ENCODE data around the gene ATXN10. TPM values are rescaled to one million over a fixed set of nuclear protein-coding genes. Genes with fewer than 3 reads are reported as not detected.

Gene ATXN10
- total and polyA plus RNA-seq, 3 donors from 2014 or later: 171 to 204 (median 176) TPM

- no peak overlapping the region for H3K27ac ChIP-seq
- TF ChIP-seq CTCF (IDR thresholded peaks at IDR 0.05) (no peak), POLR2A (IDR thresholded peaks at IDR 0.05) (no peak)
- no peak overlapping the region for H3K4me3 ChIP-seq
- no peaks in the 10 kb centered on the region for H3K9me3 ChIP-seq
- WGBS, 2 donors: 74 to 75% methylated on average over 16 to 25 of the region's 25 CpGs
- peaks cover 8% of the 10 kb centered on the region for H3K4me1 ChIP-seq
- no peaks in the 10 kb centered on the region for H3K27me3 ChIP-seq
- intact Hi-C loops (cut with DNase I; ENCODE audit: low total_unique reads): no loop called here
- DNase-seq: peak; percentile 9
- no peaks in the 10 kb centered on the region for H3K36me3 ChIP-seq (ENCODE audit: low read depth, missing control alignments)
Observed at GRCh38 chr22:45878051-45878781, 206.6 kb downstream of the ATXN10 start.

DNA sequence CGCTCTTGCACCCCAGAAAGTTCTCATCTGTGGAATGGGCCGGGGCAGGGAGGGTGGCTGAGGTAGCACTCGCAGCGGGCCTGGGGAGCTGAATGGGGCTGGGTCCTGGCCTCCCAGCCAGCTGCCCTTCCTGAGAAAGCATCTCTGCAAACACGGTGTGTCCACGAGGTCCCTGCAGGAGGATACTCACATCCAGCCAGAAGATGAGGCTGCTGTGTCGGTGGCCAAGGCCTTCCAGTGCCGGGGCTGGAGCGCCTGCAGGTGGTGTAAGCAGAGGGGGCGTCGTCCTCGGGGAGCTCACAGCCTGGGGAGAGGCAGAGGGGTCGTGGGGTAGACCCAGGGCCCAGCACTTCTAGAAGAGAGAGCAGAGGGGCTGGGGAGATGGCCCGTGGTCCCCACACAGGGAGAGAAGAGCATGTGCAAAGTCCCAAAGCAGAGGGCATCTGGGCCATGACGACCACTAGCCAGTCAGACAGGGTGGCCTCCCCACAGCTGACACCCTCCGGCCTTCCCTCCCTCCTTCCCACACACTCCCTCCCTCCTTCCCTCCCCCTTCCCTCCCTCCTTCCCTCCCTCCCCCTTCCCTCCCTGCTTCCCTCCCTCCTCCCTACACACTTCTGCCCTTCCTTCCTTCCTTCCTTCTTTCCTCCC, 207.4 kb downstream of the ATXN10 start:
- no peaks in the 10 kb centered on the region for H3K9me3 ChIP-seq
- TF ChIP-seq POLR2A (IDR thresholded peaks at IDR 0.05) (no peak), CTCF (IDR thresholded peaks at IDR 0.05) (no peak)
- H3K27me3 ChIP-seq: no peaks in the 10 kb centered on the region
- H3K4me3 ChIP-seq: no peak overlapping the region
- DNase-seq: no peak
- H3K4me1 ChIP-seq: peaks cover 8% of the 10 kb centered on the region
- no peak overlapping the region for H3K27ac ChIP-seq
- intact Hi-C loops (cut with DNase I; ENCODE audit: low total_unique reads): no loop called here
- WGBS, 2 donors: 65 to 71% methylated on average over 15 to 16 of the region's 16 CpGs
- no peaks in the 10 kb centered on the region for H3K36me3 ChIP-seq (ENCODE audit: low read depth, missing control alignments)

GRCh38 chr22:45879552-45879949, 207.9 kb downstream of the ATXN10 start:
- no peak overlapping the region for H3K27ac ChIP-seq
- WGBS, 2 donors: 57 to 72% methylated on average over 5 to 6 of the region's 6 CpGs
- peaks cover 8% of the 10 kb centered on the region for H3K4me1 ChIP-seq

DNA sequence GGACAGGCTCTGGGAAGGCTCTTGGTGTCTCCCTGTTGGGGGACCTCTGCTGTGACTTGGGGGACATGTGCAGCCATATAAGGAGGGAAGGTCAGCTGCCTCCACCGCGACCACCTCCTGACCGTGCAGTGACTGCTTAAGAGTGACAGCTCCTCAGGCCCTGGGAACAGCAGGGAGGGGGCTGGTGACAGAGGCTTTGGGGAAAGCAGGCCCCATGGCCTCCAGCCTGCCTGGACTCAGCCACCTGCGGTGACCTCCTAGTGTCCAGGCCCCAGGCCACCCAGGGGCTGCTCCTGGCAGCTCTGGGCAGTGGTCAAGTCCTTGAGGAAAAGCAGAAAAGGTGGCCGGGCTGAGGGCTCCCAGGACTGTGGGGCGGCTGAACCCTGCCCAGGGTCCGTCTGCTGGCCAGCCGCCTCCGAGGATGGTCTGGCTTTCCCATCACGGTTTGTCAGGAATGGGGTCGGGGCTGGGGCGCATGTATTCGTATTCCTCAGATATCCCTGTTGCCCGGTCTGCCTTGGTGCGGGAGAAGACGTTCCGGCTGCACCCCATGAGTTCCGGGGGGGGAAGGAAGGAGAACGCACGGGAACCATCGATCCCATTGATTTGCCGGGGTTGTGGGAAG, 208.6 kb downstream of the ATXN10 start:
- Histone ChIP-seq H3K36me3 (ENCODE audit: low read depth, missing control alignments) (no peaks in the 10 kb centered on the region), H3K27ac (no peak overlapping the region), H3K4me1 (peaks cover 8% of the 10 kb centered on the region), H3K27me3 (no peaks in the 10 kb centered on the region), H3K4me3 (peak overlapping the region in 1 of 2 donors; percentile 7), H3K9me3 (no peaks in the 10 kb centered on the region)
- 12 to 27% methylated on average over 13 to 22 of the region's 22 CpGs for WGBS, 2 donors
- DNase-seq: no peak
- intact Hi-C loops (cut with DNase I; ENCODE audit: low total_unique reads): no loop called here
- no peak for TF ChIP-seq POLR2A (IDR thresholded peaks at IDR 0.05)
- no peak for TF ChIP-seq CTCF (IDR thresholded peaks at IDR 0.05)

More at GRCh38 chr22:45879552-45879949, 207.9 kb downstream of the ATXN10 start:
- intact Hi-C loops (cut with DNase I; ENCODE audit: low total_unique reads): no loop called here
- no peak for TF ChIP-seq CTCF (IDR thresholded peaks at IDR 0.05)
- no peak for TF ChIP-seq POLR2A (IDR thresholded peaks at IDR 0.05)
- H3K36me3 ChIP-seq (ENCODE audit: low read depth, missing control alignments): no peaks in the 10 kb centered on the region
- DNase-seq: no peak
- no peak overlapping the region for H3K4me3 ChIP-seq
- no peaks in the 10 kb centered on the region for H3K27me3 ChIP-seq
- no peaks in the 10 kb centered on the region for H3K9me3 ChIP-seq
